RPMI7951 (cell line): ENCODE measurements around the gene CMYA5. TPM values are rescaled to one million over a fixed set of nuclear protein-coding genes. Genes with fewer than 3 reads are reported as not detected.

Experiments
- DNase-seq: peaks from one replicate; pipeline ENCODE4 v3.0.0-alpha.2; 2012; ENCODE audit warnings: low read depth
- total RNA-seq: library from RNA; depleted of rRNA; stranded (reverse); fragments of >200 nt; shearing (Covaris generic); gene quantifications from 2 replicates; pipeline ENCODE4 v1.2.3, GENCODE V29; 2014; rRNA removed

The CMYA5 gene
- total RNA-seq, 1 experiment from 2014 or later: 0.12 TPM

DNA sequence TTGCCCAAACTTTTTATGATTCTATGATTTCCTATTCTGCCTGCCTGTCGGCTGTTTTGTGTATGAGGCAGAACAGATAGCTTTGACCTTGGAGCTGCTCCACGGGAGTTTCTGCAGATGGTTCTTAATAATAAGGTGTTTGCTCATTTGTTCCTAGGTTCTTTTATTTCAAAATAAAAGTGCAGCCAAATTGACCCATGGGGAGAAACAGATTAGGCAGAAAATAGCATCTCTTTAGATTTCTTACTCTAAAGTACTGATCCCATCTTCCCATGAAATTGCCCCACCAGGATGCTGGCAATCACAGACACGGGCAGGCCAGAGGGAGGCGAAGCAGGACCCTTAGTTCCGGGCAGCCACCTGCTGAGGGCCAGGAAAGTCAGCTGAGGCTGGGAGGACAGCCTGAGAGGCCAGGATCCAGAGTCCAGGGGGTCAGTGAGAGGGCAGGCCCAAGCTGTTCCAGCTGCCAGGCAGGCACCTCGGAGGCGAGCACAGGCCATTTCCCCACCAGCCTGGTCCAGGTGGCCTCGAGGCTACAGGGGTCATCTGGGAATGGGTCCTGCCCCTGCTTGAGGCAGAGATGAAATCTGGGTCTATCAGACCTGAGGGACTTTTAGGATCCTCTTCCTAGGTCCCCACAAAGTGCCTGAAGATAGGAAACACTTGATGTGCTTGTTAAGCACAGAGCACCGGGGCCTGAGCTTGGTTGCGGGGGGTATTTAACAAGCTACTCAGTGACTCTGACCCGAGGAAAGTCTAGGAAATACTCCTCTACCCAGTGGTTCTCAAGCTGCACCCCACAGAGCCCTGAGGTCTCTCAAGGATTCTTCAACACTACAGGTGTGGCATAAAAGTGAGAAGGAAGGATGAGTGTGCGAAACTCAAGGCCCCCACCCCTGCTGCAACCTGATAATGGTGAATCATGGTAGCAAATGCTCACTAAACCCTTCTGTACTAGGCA lies 145.4 kb downstream of the CMYA5 start:
- DNase-seq: no peak

DNA sequence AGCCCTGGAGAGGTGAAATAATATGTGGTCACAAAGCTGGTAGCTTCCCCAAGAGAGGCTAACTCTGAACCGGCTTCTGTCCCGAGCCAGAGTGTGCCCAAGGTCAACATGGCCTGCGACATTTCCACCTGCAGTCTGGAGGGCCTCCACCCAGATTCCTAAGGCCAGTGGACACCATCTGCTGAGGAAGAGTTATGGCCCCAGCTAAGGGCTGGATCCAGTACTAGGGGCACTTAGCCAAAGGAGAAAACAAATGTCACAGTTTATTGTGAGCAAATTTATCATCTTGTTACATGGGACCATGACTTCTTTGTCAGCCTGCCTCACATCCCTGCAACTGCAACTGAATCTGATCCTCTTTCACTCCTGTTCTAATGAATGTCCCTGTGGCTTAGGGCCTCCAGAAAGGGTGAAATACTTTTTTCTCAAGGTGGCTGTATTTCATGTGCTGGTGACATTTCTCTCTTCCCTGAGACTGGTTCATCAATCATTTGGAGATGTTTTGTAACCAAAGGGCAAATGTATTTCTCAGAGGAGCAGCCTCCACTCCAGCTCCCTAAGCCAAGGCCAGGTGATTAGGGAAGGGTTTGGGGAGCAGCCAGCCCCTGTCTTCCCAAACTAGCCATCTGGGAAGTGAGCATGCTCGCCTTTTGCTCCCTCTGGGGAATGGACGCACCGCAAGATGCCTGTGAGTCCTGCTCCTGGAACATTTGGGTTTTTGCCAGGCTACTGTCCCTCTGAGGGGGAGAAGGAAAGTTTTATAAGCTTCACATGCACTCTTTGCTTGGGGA lies 148.3 kb downstream of the CMYA5 start:
- no peak for DNase-seq

DNA sequence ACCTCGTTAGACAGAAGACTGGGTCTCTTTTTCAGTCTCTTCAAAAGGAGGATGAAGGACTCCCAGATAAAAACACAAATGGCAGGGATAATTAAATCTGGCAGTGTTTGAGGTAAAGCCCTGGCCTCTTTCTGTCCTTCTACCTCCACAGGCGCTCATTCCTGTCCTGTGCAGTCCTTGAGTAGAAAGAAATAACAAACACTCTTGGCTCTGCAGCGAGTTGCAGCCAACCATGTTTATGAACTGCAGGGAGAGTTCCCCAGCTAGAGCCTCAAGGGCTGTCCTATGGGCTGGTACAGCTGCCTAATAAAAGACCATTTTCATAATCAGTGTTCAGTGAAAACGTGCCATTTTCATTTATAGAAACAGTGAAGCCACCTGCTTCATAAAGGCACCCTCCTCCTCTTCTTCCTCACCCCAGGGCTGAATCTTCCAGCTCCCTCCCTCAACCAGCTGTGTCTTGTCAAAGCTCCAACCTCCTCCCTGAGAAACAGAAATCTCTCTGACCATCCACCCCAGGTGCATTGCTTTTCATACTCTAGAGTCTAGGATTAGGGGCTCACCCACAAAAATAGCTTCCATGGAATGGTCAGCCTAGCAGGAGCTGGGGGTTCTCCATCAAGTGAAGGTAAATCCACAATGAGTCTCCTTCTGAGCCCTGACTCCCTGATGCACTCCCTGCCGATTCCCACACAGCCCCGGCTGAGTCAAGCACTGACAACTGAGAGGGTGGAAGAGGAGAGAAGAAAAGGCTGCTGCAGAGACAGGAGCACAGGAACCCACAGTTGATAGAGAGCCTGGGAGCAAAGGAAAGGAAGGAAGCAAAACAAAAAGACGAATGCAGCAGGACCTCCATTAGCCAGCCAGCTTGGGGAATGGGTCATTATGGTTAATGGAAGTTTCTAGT lies 150.7 kb downstream of the CMYA5 start:
- no peak for DNase-seq

DNA sequence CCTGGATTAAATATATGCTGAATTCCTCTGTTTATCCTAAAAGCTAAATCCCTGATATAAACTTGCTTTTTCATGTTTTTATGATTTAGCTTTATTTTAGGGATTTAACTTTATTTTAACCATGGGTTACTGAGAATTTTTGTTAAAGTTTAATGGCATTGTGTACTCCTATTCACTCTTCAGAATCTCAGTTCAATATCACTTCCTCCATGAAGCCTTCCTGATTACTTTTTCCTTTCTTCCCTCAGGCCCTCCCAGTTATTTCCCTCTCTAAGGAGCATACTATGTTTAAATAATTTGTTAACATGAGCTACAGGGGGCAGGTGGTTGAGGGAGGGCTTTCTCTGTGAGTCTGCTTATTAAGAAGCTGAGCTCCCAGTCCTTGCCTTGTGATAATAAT lies 151.5 kb downstream of the CMYA5 start:
- DNase-seq: no peak

DNA sequence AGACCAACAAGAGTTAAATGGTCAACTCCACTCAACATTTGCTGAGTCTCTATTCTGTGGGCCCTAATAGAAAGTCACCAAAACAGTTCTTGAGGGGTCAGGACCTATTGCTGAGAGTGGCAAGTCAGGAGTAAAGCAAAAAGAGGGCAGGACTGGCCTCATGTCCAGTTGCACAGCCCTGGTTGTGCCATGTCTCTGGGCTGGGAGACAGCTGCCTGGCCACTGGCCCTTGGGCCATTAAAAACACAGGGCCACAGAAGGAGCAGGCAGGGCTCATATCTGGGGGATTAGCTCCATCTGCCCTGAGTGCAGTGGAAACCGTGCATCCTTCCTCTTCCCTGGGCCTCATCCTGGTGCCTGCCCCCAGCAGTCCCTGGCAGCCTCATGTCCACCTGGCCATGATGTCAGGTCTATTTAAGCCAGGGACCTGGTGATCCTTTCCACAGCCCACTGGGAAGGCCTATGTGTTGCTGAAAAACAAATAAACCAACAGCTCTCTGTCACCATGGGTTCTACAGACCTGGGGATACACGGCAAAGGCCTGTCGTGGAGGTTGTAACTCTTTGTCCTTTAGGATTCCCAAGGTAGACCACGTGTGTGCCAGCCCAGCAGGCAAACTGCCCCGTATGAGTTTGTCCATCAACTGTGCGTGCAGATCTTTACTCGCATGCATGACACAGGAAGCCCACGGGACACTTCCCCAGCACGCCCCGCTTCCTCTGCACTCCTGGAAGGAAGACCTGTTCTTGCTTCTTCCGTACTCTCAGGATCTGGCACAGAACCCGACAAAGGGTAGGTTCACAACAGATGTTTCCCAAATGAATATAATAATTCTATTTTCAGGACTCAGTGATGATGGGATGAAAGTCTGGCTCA lies 152.6 kb downstream of the CMYA5 start:
- DNase-seq: no peak

DNA sequence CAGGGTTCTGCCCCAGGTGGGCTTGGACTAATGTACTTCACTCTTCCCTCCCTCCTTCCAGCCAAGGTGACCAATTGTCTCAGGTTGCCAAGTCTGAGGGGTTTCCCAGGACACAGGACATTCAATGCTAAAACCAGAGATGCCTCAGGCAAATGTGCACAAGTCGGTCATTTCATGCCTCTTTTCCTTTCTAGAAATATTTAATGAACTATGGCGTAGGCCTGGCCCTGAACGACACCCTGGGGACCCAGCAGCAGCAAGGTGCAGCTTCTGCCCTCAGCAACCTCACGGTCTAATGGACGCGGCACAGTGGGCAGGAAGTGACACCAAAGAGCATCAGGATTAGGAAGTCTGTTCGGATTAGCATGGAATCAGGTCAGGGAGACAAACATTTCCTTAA lies 153.4 kb downstream of the CMYA5 start:
- DNase-seq: no peak

DNA sequence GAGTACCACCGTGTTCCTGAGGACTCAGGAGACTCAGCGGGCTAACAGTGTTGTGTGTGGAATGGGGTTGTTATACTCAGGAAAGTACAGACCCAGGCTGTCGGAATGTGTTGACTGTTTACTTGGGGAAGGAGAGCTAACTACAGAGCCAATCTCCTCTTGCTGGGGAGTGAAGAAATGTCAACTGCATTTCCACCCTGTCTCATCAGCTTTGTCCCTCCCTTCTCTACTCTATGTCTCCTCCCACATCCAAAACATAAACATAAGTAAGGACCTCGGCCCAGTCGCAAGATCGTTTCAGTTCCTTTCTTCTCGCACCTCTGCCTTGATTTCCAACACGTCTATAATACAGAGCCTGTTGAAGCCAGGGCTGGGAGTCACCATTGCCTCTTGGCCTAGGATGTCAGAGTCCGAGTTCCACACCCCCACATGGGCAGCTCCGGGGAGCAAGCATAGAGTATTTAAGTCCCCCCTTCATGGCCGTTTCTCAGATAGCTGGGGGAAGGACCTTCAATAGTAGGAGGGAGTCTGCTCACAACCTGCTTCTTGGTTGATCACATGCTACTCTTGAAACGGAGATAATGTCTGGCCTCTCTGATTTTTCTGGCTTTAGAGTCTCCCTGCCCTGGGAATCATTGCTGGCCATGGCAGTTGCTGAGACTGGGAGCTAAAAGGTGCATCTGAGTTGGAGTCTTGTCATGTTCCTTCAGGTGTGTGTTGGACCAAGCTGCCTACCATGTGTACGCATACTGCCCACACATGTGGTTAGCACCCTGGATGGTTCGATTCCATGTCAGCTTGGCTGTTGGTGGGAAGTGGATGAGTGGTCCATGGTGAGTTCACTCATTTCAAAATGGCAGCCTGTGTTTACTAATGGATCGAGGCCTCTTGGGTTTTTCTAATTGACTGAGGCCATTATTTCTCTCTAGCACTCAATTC lies 154.1 kb downstream of the CMYA5 start:
- DNase-seq: no peak

DNA sequence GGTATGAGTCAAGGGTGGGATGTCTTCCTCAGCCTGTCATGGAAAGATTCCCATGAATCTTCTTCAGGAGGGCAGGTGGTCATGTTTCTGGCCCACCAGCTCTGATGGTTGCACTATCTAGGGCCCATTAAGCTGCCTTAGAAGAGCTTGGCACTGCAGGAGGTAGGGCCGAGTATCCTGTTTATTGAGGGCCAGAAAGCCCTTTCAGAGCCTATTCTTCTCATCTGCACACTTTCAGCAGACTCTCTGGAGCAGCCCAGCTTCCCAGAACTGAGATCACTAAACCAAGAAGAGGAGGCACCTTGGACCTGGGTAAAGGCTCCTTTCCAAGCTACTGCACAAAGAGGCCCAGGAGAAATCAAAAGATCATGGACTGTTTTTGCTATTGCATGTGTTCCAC lies 154.9 kb downstream of the CMYA5 start:
- DNase-seq: no peak

DNA sequence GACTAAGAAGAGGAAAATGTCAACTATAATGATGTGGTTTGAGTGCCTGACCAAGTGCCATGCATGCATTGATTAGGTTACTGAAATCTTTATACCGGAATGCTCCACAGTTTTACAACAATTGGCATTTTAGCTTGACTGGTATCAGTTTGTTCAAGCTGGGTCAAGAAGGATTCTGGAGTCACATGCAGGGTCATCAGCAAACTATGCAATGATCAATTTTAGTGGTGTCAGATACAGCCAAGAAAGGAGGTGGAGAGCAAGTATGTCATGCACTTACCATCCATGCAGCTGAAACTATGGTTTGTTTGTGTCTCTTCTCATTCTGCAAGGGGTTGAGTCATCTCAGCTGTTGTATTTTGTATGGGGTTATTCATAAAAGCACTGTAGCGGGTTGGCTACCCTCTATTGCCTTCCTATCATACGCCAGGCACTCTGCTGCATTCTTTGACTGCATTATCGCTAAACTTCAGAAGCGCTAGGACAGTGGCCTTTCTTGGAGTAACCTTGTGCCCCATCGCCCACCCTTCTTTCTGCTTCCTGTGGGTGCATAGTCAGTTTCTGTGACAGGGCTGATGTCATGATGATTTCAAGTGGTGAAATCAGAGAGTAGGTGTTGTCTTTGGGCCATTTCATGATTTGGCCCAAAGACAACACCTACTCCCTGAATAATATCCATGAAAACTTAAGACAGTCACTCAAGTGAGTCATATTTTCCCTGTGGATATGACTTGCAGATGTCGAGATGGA lies 156.0 kb downstream of the CMYA5 start:
- DNase-seq: peak; percentile 91

DNA sequence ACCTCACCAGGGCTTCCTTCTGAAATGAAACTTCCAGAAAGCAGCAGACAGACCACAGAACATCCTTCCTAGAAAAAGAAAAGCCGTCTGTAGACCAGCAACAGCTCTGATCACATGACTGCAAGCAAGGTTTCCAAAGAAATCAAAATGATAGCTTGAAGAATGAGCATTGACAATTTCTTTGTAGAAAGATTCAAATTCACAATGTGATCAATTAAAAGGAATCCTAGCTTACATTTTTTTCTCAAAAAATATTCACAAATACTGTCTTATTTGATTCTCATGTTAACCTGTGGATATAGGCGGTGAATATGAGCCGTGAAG lies 156.5 kb downstream of the CMYA5 start:
- no peak for DNase-seq

DNA sequence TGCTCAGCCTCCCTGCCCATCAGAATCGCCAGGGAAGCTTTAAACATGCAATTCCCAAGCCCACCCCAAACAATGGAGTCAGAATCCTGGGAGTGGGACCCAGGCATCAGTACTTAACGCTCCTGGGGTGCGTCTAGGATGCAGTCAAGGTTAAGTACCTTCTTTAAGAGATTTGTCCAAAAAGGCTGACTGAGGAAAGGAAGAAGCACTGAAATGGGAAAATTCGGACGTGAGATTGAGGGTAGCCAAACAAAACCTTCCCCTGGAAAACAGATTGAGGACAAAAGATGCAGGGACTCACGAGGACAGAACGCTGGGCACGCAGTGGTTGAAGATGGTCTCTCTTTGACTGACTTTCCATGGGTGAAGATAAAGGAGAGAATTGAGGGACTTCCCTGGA lies 157.9 kb downstream of the CMYA5 start:
- no peak for DNase-seq

DNA sequence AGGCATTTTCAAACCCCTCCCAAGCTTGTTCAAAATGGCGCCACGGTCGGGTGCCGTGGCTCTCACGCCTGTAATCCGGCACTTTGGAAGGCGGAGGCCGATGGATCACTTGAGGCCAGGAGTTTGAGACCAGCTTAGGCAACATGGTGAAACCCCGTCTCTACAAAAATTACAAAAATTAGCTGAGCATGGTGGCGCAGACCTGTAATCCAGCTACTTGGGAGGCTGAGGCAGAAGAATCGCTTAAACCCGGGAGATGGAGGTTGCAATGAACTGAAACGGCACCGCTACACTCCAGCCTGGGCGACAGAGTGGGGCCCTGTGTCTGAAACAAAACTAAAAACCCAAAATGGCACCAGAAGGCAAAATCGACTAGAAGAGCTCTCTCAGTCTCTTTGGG lies 159.4 kb downstream of the CMYA5 start:
- DNase-seq: no peak

Other genes with a start within 250 kb of the CMYA5 start
- 3.6 and 4.9 TPM in 2 replicates for gene HOMER1, start 175.7 kb upstream of the CMYA5 start, total RNA-seq
- 27.9 and 34.0 TPM in 2 replicates for gene TENT2, start 77.4 kb upstream of the CMYA5 start, total RNA-seq